ENCODE results near the gene TERB2. TPM values are rescaled to one million over a fixed set of nuclear protein-coding genes. Genes with fewer than 3 reads are reported as not detected.

The TERB2 gene
- total and polyA plus RNA-seq, 2 of the 4 experiments (the other 2 are of a cell fraction) = not detected

Small RNAs within 50 kb of the gene (microRNA-seq; reads per million reads assigned to microRNA genes)
- gene RNU1-78P (ENCODE audit: insufficient read depth, insufficient read length) = not detected
- gene RNU6-1108P (ENCODE audit: insufficient read depth, insufficient read length) = not detected
- not detected for gene RNU6-1332P (ENCODE audit: insufficient read depth, insufficient read length)
- not detected for gene RNU6-966P (ENCODE audit: insufficient read depth, insufficient read length)

Small RNAs within 50 kb of the gene (small RNA-seq; reads per million reads assigned to genes)
- gene RNU1-78P (0 reads per million in 5 experiments), gene RNU6-1108P (0 to 0.60 (median 0) reads per million in 5 experiments), gene RNU6-1332P (0 reads per million in 5 experiments), gene RNU6-966P (0 to 5.4 (median 0.08) reads per million in 5 experiments)

Other genes starting within 250 kb of the TERB2 start
- gene PATL2, start 245.4 kb upstream of the TERB2 start, total RNA-seq (2012; rRNA removed) = not detected in 2 replicates
- 0.10 and 0.14 TPM in 2 replicates for gene PATL2, start 245.4 kb upstream of the TERB2 start, polyA plus RNA-seq (2012; rRNA removed)
- gene B2M, start 245.2 kb upstream of the TERB2 start, total RNA-seq (2012; rRNA removed) = 716 and 895 TPM in 2 replicates
- gene B2M, start 245.2 kb upstream of the TERB2 start, polyA plus RNA-seq (2012; rRNA removed) = 2,100 and 3,394 TPM in 2 replicates
- 7.7 and 8.1 TPM in 2 replicates for gene TRIM69, start 220.2 kb upstream of the TERB2 start, total RNA-seq (2012; rRNA removed)
- gene TRIM69, start 220.2 kb upstream of the TERB2 start, polyA plus RNA-seq (2012; rRNA removed) = 4.5 and 5.3 TPM in 2 replicates
- 21.9 and 34.2 TPM in 2 replicates for gene SORD, start 66.5 kb downstream of the TERB2 start, total RNA-seq (2012; rRNA removed)
- gene SORD, start 66.5 kb downstream of the TERB2 start, polyA plus RNA-seq (2012; rRNA removed) = 27.6 and 30.8 TPM in 2 replicates
- not detected in 2 replicates for gene DUOX2, start 157.5 kb downstream of the TERB2 start, total RNA-seq (2012; rRNA removed)
- gene DUOX2, start 157.5 kb downstream of the TERB2 start, polyA plus RNA-seq (2012; rRNA removed) = 0.03 TPM in 1 of 2 replicates, not detected in the other
- gene DUOXA2, start 157.6 kb downstream of the TERB2 start, total RNA-seq (2012; rRNA removed) = not detected in 2 replicates
- not detected in 2 replicates for gene DUOXA2, start 157.6 kb downstream of the TERB2 start, polyA plus RNA-seq (2012; rRNA removed)
- gene DUOXA1, start 173.2 kb downstream of the TERB2 start, total RNA-seq (2012; rRNA removed) = not detected in 2 replicates
- gene DUOXA1, start 173.2 kb downstream of the TERB2 start, polyA plus RNA-seq (2012; rRNA removed) = 0.02 TPM in 1 of 2 replicates, not detected in the other
- gene DUOX1, start 173.3 kb downstream of the TERB2 start, total RNA-seq (2012; rRNA removed) = not detected in 2 replicates
- not detected in 2 replicates for gene DUOX1, start 173.3 kb downstream of the TERB2 start, polyA plus RNA-seq (2012; rRNA removed)
- gene SHF, start 231.3 kb downstream of the TERB2 start, total RNA-seq (2012; rRNA removed) = 1.8 and 2.2 TPM in 2 replicates
- 3.5 and 3.8 TPM in 2 replicates for gene SHF, start 231.3 kb downstream of the TERB2 start, polyA plus RNA-seq (2012; rRNA removed)